GM23338 (cell line): ENCODE results near the gene TRAPPC3L.

Experiments
- POLR2AphosphoS5 ChIP-seq: IDR thresholded peaks from 2 replicates; pipeline ENCODE4 v1.6.1; 2016; ENCODE audit warnings: antibody characterized with exemption, low read depth
- TF ChIP-seq, protein P1 (sequence below): IDR thresholded peaks from 2 replicates; pipeline ENCODE4 v1.6.1; 2016; ENCODE audit warnings: antibody characterized with exemption
- TF ChIP-seq, protein P2 (sequence below), 2 experiments: fragments of 200-600 bp in 1 of 2; sonication (generic) in 1 of 2; conservative IDR thresholded peaks; 2 replicates each; pipeline versions ENCODE4 v1.5.1 to v1.6.1; 2016 to 2017; ENCODE audit warnings: antibody characterized with exemption in 2 of 2, low read depth in 2 of 2, mild to moderate bottlenecking in 2 of 2, moderate library complexity in 1 of 2

DNA sequence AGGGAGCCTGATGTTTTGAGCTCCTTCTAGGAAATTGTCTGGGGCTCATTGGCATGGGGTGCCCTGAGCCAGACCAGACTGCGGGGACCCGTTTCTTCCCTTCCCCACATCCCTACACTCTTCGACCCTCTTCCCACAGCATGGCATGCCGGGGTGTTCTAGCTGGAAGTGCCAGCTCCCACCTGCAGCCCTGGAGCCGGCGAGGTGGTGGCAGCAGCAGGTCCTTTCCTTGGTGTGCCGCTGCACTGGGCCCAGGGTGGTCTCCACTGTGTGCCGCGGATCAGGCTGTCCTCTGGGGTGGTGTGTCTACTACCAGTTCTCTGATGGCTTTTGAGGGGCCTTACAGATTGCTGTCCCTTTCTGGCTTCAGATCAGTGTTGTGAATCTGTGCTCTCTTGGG lies 18.3 kb upstream of the TRAPPC3L start:
- TF ChIP-seq, protein P1, sequence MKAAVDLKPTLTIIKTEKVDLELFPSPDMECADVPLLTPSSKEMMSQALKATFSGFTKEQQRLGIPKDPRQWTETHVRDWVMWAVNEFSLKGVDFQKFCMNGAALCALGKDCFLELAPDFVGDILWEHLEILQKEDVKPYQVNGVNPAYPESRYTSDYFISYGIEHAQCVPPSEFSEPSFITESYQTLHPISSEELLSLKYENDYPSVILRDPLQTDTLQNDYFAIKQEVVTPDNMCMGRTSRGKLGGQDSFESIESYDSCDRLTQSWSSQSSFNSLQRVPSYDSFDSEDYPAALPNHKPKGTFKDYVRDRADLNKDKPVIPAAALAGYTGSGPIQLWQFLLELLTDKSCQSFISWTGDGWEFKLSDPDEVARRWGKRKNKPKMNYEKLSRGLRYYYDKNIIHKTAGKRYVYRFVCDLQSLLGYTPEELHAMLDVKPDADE: no peak
- TF ChIP-seq, protein P2, sequence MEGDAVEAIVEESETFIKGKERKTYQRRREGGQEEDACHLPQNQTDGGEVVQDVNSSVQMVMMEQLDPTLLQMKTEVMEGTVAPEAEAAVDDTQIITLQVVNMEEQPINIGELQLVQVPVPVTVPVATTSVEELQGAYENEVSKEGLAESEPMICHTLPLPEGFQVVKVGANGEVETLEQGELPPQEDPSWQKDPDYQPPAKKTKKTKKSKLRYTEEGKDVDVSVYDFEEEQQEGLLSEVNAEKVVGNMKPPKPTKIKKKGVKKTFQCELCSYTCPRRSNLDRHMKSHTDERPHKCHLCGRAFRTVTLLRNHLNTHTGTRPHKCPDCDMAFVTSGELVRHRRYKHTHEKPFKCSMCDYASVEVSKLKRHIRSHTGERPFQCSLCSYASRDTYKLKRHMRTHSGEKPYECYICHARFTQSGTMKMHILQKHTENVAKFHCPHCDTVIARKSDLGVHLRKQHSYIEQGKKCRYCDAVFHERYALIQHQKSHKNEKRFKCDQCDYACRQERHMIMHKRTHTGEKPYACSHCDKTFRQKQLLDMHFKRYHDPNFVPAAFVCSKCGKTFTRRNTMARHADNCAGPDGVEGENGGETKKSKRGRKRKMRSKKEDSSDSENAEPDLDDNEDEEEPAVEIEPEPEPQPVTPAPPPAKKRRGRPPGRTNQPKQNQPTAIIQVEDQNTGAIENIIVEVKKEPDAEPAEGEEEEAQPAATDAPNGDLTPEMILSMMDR (conservative IDR thresholded peaks at IDR 0.05; ENCODE audit: low read depth in 2 of 2): no peak
- TF ChIP-seq POLR2AphosphoS5: no peak
